Ovary (tissue), 9 donors: Measurements from ENCODE around the gene RPS6KB2. TPM values are rescaled to one million over a fixed set of nuclear protein-coding genes. Genes with fewer than 3 reads are reported as not detected.
A peak's percentile ranks its signal among the peaks of the same experiment; 100 is the strongest.

ENCODE experiments used
- DNase-seq, 5 donors: peaks; one replicate each; pipeline ENCODE4 v3.0.0-alpha.2; 2019 to 2020
- H3K27ac ChIP-seq, 2 donors: fragments of 200-600 bp; one replicate each; pipeline versions ENCODE4 v1.5.1 to v1.8.0; 2019 to 2022
- H3K27me3 ChIP-seq: fragments of 200-600 bp; one replicate; pipeline ENCODE4 v1.8.0; 2022
- H3K36me3 ChIP-seq: fragments of 200-600 bp; sonication (generic); one replicate; pipeline ENCODE4 v1.5.1; 2019
- H3K4me1 ChIP-seq: one replicate; pipeline ENCODE4 v1.8.1; 2013; ENCODE audit warnings: mild to moderate bottlenecking, moderate library complexity; ENCODE audit not compliant: insufficient read depth
- H3K4me3 ChIP-seq: fragments of 200-600 bp; sonication (generic); one replicate; pipeline ENCODE4 v1.5.1; 2017
- H3K9me3 ChIP-seq, 2 donors: fragments of 200-600 bp in 1 of 2; sonication (generic) in 1 of 2; one replicate each; pipeline versions ENCODE4 v1.5.1 to v1.8.1; 2013 to 2019; ENCODE audit warnings: mild to moderate bottlenecking in 1 of 2, moderate library complexity in 1 of 2
- CTCF ChIP-seq, 3 donors: fragments of 450-650 bp in 2 of 3; fragments of 200-600 bp in 1 of 3; IDR thresholded peaks; one replicate each; pipeline versions ENCODE4 v1.5.1 to v1.8.0; 2016 to 2022; ENCODE audit warnings: antibody characterized with exemption in 3 of 3, mild to moderate bottlenecking in 1 of 3
- EP300 ChIP-seq: sonication (generic); formaldehyde crosslinking; IDR thresholded peaks from one replicate; pipeline ENCODE4 v1.6.1; 2017; ENCODE audit warnings: antibody characterized with exemption
- POLR2A ChIP-seq: fragments of 450-650 bp; IDR thresholded peaks from one replicate; pipeline ENCODE4 v1.6.1; 2017; ENCODE audit warnings: antibody characterized with exemption, mild to moderate bottlenecking, moderate library complexity
- WGBS, 3 donors: extraction: QIAGEN DNeasy Blood & Tissue Kit in 1 of 3; methylation state at CpG; one replicate each; pipeline versions ENCODE4 v1.1.5 to v1.1.7; 2013 to 2017; 5-methylcytosine and 5-hydroxymethylcytosine counted together
- intact Hi-C, 4 donors: fragments of 100-400 bp; cut with DNase I; formaldehyde crosslinking; loops; one replicate each; pipeline versions ENCODE4 v1.11.0 to v1.15.1; 2022 to 2023
- polyA plus RNA-seq, 2 donors: library from polyadenylated mRNA; stranded (reverse); fragments of 200-250 nt in 1 of 2; fragments of 350-450 nt in 1 of 2; fragmentation: Illumina TruSeq in 1 of 2; extraction: RNeasy Lipid Tissue Mini Kit (QIAGEN cat#74804) in 1 of 2; gene quantifications; one replicate each; pipeline ENCODE4 v1.2.3, GENCODE V29; 2013 to 2014
- total RNA-seq, 7 donors: library from RNA; depleted of rRNA in 2 of 7; stranded (reverse); fragments of >200 nt in 2 of 7; fragmentation: NEBNext Ultra II Directional in 3 of 7; extraction: Animal tissue kit (Norgen Biotek cat#: 25700) in 3 of 7; gene quantifications; one replicate each; pipeline versions ENCODE4 v1.1.0 to v1.2.4, GENCODE V29; 2016 to 2023
- donor health status: DM: no; HTN: no; CAD: no; lungs with moderate emphysema.
- donor health status: DM: no; HTN: no; CAD: no.
- donor health status: Bipolar disorder and iron deficiency.
- donor health status: DM: yes; HTN: yes; CAD: no.
- donor health status: DM: no; HTN: no; CAD: no.
- donor health status: DM: yes; HTN: yes; CAD: no.

The RPS6KB2 gene
- total and polyA plus RNA-seq, 9 donors, result 10.4 to 38.6 (median 33.1) TPM

- Histone ChIP-seq H3K27ac (peak overlapping the region; percentile 78 to 94), H3K4me1 (peaks cover 6% of the 10 kb centered on the region), H3K4me3 (peak overlapping the region; percentile 59), H3K36me3 (no peaks in the 10 kb centered on the region), H3K9me3 (no peaks in the 10 kb centered on the region), H3K27me3 (no peaks in the 10 kb centered on the region)
- 0 to 1% (median 0%) methylated on average over 47 to 97 of the region's 97 CpGs for WGBS, 3 donors
- TF ChIP-seq EP300, result no peak
- no peak for TF ChIP-seq CTCF (IDR thresholded peaks at IDR 0.05)
- TF ChIP-seq POLR2A, result peak; percentile 59
- DNase-seq, result peak; percentile 96 to 99 (median 98)
- intact Hi-C loops, result no loop called here
Observed at GRCh38 chr11:67420646-67421429, 7.5 kb upstream of the RPS6KB2 start.

- peaks cover 6% of the 10 kb centered on the region for H3K4me1 ChIP-seq
- H3K4me3 ChIP-seq, result peak overlapping the region; percentile 59
- no peaks in the 10 kb centered on the region for H3K36me3 ChIP-seq
- no peaks in the 10 kb centered on the region for H3K27me3 ChIP-seq
- 69 to 76% (median 72%) methylated on average over 22 of the region's 22 CpGs for WGBS, 3 donors
- TF ChIP-seq EP300 (no peak), CTCF (IDR thresholded peaks at IDR 0.05) (no peak), POLR2A (no peak)
- DNase-seq, result no peak
- H3K27ac ChIP-seq, result peak overlapping the region in 1 of 2 donors; percentile 94
- no peaks in the 10 kb centered on the region for H3K9me3 ChIP-seq
- intact Hi-C loops, result no loop called here
Observed at GRCh38 chr11:67421430-67422031, 6.8 kb upstream of the RPS6KB2 start.

GRCh38 chr11:67422891-67423290 is 5.4 kb upstream of the RPS6KB2 start:
- H3K4me3 ChIP-seq, result no peak overlapping the region
- no peak overlapping the region for H3K27ac ChIP-seq
- intact Hi-C loops, result no loop called here
- peaks cover 9% of the 10 kb centered on the region for H3K4me1 ChIP-seq
- no peaks in the 10 kb centered on the region for H3K9me3 ChIP-seq
- TF ChIP-seq POLR2A, result no peak
- TF ChIP-seq EP300, result no peak
- no peak for TF ChIP-seq CTCF (IDR thresholded peaks at IDR 0.05)
- 50 to 64% (median 59%) methylated on average over 6 of the region's 6 CpGs for WGBS, 3 donors
- H3K27me3 ChIP-seq, result no peaks in the 10 kb centered on the region
- H3K36me3 ChIP-seq, result no peaks in the 10 kb centered on the region
- DNase-seq, result no peak

- no peak for DNase-seq
- H3K36me3 ChIP-seq, result no peaks in the 10 kb centered on the region
- H3K27ac ChIP-seq, result no peak overlapping the region
- no peaks in the 10 kb centered on the region for H3K9me3 ChIP-seq
- peaks cover 9% of the 10 kb centered on the region for H3K4me1 ChIP-seq
- TF ChIP-seq POLR2A (no peak), EP300 (no peak), CTCF (IDR thresholded peaks at IDR 0.05) (no peak)
- intact Hi-C loops, result no loop called here
- WGBS, 3 donors, result 86 to 94% (median 91%) methylated on average over 13 of the region's 13 CpGs
- no peaks in the 10 kb centered on the region for H3K27me3 ChIP-seq
- no peak overlapping the region for H3K4me3 ChIP-seq
Observed at GRCh38 chr11:67423466-67423865, 4.8 kb upstream of the RPS6KB2 start.
